HG03066 (cell line): Measurements from ENCODE around the gene NEURL4.
"Not testable (repeated sequence)": the region's sequence is repeated elsewhere in the genome, so short reads cannot be mapped to it uniquely, and the experiment has no call there.

Experiments
- ATAC-seq: cut with Tn5 transposase; IDR thresholded peaks from one replicate; pipeline ENCODE4 v1.9.1; 2021; ENCODE audit warnings: low read depth; ENCODE audit not compliant: unreplicated experiment

The NEURL4 gene

DNA sequence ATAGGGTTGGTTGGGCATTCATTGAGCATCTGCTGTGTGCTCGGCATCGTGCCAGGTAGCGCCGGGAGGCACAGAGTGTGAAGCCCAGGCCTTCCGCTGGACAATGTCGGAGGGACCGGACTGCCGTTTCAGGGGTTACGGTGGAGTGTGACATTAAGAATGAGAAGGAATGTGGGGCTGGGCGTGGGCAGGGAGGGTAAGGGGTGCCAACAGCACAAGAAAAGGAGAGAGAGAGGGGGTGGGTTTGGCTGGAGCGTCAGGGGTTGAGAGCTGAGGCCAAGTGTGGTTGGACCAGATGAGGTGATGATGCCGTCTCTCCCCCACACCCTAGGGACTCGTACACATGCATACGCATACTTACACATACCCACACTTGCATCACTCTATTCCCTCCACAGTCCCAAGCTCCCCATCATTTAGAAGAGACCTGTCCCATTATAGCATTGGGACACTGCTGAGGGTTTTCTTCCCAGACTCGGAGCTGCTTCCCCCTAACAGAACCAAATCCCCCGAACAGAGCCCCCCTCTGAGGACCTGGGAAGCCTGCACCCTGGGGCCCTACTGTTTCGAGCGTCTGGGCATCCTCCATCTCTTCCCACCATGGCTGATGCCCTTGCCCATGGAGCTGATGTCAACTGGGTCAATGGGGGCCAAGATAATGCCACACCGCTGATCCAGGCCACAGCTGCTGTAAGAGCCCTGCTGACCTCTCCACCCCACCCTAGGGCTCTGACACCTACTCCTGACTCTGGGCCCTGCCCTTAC, 19.5 kb upstream of the NEURL4 start:
- no peak for ATAC-seq

DNA sequence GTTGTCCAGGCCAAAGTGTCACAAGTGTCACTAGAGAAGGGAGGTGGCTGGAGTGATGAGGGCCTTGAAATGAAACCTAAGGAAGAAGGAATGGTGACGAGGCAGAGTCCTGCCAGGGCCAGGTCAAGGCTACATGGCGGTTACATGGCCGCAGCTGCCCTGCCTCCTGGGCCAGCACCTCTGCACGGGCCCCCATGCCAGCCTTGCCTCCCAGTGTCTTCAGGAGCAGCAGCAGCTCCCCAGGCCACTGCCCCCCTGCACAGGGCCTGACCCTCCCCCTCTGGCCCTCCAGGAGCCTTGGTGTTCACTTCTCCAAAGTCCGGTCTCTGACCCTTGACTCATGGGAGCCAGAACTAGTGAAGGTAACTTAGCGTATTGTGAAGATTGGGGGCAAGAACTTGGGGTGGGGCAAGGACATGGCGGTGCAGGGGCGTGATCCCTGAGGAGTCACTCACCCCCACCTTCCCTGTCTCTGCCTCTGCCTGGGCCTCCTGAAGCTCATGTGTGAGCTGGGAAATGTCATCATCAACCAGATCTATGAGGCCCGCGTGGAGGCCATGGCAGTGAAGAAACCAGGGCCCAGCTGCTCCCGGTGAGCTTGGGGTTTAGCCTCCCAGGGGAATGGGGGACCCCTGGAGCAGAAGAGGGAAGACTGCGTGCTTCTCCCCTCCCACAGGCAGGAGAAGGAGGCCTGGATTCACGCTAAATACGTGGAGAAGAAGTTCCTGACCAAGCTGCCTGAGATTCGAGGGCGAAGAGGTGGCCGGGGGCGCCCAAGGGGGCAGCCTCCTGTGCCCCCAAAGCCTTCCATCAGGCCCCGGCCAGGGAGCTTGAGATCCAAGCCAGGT, 18.7 kb upstream of the NEURL4 start:
- no peak for ATAC-seq

DNA sequence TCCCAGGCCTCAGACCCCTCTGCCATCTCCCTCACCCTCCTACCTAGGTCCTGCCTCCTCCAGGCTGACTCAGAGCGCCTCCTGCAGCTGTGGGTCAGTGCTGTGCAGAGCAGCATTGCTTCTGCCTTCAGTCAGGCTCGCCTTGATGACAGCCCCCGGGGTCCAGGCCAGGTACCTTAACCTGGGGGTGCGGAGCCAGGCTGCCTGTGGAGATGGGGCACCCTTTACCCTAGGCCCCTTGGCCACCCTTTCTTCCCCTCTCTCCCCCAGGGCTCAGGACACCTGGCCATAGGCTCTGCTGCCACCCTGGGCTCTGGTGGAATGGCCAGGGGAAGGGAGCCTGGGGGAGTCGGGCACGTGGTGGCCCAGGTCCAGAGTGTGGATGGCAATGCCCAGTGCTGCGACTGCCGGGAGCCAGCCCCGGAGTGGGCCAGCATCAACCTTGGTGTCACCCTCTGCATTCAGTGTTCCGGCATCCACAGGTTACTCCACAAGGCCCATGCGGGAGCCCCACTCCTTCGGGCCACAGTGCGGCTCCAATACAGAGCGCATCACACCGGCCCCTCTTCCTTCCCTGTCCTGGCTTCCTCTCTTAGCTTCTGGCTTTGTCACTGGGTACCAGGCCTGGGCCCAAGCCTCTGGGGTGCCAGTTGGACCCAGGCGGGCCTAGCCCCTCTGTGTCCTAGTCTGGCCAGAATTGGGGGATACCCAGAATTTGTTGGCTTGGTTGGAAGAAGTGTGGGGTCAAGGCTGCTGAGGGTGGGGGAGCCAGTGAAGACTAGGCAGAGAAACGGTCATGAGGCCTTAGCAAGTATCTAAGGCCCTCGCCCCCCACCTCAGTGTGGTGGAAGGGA, 17.9 kb upstream of the NEURL4 start:
- ATAC-seq, result no peak

DNA sequence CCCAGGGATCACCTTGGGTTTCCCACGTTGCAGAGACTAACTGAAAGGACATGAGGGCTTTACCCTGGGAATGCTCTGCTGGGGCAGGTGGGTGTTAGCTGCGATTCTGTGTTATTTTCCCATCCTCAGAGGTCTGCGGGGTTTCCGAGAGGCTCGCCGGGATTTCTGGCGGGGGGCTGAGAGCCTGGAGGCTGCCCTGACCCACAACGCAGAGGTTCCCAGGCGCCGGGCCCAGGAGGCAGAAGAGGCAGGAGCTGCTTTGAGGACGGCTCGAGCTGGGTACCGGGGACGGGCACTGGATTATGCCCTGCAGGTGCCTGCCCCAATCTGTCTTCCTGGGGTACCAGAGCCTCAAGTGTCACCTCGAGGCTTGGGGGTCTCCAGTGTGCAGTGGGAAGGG, 14.1 kb upstream of the NEURL4 start:
- ATAC-seq, result no peak

DNA sequence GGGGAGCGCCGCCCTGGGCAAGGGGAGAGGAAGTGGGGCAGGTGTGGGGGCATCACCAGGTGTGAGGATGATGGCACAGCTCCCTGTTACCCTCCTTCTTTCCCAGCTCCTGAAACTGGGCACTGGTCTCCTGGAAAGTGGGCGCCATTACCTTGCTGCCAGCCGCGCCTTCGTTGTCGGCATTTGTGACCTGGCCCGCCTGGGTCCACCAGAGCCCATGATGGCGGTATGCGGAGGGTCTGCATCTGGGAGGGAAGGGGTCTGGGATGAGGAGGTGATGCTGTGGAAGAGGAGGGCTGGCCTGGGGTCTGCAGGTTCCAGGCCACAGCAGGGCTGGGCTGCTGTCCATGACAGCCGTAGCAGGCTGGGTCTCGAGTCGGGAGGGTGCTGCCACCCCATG, 12.7 kb upstream of the NEURL4 start:
- ATAC-seq, result no peak

DNA sequence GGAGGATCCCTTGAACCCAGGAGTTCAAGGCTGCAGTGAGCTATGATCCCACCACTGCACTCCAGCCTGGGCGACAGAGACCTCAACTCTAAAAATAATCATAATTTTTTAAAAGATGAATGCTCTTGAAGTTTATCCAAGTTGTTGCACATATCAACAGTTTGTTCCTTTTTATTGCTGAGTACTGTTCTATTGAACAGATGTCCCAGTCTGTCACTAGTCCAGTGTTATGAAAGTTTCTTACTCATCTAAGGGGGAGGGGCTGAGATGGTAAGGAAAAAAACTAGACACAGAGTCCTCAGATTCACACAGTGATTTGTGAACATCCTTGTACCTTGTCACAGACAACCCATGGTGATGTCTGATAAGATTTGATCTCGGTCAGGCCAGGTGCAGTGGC, 11.0 kb upstream of the NEURL4 start:
- ATAC-seq, result no peak

DNA sequence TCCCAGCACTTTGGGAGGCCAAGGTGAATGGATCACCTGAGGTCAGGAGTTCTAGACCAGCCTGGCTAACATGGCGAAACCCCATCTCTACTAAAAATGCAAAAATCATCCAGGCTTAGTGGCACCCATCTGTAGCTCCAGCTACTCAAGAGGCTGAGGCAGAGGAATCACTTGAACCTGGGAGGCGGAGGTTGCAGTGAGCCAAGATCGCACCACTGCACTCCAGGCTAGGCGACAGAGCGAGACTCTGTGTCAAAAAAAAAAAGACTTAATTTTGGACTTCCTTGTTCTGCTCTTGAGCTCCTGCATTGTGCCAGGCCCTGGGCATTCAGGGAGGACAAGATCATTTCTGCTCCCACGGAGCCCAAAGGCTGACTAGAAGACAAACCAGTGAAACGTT, 8.5 kb upstream of the NEURL4 start:
- ATAC-seq, result not testable (repeated sequence)

DNA sequence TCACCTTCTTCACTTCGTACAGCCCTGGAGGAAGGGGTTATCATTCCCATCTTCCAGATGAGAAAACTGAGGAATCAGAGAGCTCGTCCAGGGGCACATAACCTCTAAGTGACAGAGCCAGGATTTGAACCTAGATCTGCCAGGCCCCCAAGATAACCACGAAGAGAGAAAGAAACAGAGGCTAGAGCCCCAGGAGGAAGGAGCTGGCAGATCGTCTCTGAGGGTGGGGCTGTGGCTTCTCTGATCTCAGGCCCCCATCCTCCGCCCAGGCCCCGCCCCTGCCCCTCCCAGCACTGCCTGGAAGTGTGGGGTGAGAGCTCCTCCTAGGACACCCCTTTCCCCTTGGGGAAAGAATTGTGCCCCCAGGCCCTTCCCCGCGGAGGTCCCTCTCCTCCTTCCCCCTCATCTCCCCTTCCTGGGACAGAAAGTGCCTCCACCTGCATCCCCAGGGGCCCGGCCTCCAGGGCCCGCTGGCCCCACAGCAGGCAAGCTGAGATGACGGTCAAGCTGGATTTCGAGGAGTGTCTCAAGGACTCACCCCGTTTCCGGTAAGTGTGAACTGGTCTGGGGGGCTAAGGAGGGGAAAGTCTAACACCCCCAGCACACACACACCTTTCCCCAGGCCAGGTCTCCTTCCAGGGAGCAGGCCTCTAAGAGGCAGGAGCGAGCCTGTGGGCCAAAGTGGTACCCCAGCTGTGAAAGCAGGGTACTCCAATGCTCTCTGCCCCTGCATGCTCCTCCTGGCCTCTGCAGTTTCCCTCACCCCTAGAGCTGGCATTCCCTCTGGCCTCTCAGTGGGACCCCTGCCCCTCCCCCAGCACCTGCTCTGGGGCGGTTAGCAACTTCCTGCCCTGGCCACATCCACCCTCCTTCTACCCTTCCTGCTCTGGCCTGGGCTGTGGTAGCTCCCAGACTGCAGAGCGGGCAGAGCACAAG, 7.4 kb upstream of the NEURL4 start, which contains the start of gene ACAP1:
Gene ACAP1 (plus strand): TSS at position 290 of the 936 bp plus-strand sequence. CDS start 206 bp downstream, at position 496.
- ATAC-seq, result peak; percentile 58

DNA sequence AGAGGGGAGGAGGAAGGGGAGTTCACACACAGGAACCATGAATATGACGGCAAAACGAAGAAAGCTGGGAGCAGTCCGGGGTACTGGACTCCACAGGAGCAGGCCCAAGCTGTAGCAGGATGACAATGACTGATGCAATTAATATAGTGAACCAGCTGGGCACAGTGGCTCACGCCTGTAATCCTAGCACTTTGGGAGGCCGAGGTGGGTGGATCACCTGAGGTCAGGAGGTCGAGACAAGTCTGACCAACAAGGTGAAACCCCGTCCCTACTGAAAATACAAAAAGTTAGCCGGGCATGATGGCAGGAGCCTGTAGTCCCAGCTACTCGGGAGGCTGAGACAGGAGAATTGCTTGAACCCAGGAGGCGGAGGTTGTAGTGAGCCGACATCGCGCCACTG, 6.6 kb upstream of the NEURL4 start:
- not testable (repeated sequence) for ATAC-seq

DNA sequence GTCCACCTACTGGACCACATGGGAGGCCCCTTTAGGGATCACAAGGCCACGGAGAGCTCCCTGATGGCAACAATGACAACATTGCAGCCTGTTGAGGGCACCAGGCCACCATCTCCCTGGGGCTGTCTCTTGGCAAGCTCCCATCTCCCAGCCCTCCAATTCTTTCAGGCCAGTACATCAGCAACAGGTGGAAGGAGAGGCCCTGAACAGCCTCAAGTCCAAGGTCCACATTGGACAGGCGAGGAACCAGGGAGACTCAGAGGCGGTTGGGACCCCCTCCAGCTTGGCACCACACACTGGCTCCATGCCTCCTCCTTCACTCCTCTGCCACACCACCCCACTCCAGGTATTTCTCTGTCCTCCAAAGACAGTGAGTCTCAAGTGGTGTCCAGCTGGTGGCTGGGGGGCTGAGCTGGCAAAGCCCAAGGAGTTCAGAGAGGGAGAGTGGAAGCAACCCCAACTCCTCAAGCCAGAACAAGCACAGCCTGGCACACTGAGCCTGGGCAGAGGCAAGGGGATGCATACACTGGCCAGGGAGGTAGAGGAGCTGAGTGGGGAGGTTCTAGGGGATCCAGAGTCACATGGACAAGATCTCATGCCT, 5.9 kb upstream of the NEURL4 start:
- ATAC-seq, result no peak

DNA sequence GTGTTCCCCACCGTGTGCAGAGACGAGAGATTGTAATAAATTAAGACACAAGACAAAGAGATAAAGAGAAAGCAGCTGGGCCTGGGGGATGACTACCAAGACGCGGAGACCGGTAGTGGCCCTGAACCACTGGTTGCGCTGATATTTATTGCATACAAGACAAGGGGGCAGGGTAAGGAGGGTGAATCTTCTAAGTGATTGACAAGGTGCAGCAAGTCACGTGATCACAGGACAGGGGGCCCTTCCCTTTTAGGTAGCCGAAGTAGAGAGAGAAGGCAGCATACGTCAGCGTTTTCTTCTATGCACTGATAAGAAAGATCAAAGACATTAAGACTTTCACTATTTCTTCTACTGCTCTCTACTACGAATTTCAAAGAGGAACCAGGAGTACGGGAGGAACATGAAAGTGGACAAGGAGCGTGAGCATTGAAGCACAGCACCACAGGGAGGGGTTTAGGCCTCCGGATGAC, 3.5 kb upstream of the NEURL4 start:
- ATAC-seq, result not testable (repeated sequence)

DNA sequence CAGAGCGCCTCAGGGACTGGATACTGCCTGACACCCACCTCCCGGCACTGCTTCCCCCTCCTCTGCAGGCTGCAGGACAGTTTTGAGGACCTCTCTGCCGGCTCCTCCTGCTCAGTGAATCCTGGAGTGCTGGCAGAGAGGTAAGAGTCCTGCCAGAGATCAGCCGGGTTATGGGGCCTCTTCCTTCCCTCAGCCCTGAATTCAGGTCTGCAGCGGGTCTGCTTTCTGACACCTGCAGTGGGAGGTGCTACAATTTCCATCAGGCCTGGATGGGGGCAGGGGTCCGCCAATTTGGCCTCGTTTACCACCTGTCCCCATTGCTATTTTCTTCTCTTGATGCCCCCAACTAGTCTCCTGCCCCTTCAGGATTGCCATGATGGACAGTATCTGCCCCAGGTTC, 3.0 kb upstream of the NEURL4 start:
- no peak for ATAC-seq

DNA sequence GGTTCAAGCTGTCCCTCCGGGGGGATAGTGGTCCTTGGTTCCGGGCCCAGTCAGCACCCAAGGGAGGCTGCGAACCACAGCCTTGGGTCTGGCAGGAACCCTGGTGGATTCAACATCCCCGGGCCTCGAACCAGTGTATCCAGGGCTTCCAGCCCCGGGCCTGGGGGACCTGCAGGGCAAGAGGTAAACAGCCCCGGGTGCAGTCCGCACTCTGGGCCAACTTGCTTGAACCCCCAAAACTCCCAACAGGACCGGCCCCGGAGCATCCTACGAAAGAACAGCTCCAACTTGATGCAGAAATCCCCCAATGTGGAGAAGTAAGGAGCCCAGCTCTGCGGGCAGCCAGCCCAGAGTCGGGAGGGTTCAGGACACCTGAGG, 1.5 kb upstream of the NEURL4 start:
- ATAC-seq, result no peak

DNA sequence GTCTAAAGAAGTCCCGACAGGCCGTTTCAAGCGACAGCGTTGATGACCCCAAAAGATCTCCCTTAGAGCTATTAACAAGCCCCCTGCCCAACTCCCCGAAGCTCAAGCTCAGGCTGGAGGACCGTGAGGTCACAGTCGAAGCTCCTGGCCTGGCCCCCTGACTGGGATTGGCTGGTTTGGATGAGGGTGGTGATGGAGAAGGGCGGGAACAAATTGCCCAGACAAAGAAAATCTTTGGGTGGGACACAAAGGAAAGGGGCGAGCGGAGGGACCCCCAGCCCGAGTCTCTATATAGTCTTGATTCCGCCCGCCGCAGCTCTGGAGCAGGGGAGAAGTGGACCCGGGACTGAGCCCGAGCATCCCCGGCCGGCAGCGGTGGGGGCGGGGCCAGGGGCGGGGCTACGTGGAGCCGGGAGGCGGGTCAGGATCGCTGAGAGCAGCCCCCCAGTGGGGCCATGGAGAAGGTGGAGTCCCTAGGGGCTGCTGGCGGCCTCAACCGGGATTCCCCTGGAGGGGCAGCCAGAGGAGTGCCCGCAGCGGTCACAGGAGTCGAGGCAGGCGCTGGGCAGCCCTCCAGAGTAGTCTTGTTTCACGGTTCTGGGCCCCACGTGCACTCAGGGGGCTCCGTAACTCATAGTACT, 982 bp upstream of the NEURL4 start:
- ATAC-seq, result peak; percentile 39

DNA sequence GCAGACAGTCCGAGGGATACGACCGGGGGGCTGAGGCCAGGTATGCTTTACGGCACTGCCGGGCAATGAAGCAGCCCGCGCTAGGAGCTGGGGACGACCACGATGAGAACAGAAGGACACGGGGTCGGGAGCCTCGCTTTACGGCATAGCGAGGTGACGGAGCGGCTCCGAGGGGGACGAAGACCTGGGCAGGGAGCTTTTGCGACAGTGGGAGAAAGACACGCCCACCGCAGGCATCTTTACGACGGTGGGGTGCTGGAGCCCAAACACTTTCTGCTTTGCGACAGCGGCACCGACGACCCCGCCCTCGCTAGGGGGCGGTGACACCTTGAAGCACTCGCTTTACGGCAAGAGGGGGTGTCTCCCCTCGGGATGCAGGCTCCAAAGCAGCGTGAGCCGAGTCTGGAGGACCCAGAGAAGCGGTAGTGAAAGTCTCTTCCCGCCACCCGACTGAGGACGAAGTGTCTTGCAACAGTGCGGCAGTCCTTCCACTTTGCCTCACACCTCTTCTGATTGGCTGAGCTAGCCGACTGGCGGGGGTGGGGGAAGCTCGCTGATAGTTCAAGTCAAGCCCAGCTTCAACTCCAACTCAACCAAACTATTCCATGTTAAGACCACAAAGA, 350 bp upstream of the NEURL4 start:
- peak; percentile 53 for ATAC-seq

DNA sequence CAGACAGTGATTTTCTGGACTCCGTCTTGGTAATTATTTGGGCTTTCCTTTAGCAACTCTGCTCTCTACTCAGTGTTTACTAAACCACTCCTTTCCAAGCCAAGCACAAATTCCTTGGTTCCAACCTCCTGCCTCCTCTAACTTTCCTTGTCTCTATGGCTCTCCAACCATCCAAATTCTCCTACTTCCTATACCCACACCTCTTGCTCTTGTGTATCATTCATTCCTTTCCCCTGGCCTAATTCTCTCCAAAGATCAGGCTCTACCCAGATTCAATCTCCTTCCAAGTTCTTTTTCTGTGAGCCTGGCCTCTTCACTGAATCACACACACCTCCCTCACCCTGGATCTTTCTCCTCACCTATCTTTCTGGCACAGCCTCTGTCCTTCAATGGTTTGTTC, 1.1 kb downstream of the NEURL4 start:
- ATAC-seq, result no peak

DNA sequence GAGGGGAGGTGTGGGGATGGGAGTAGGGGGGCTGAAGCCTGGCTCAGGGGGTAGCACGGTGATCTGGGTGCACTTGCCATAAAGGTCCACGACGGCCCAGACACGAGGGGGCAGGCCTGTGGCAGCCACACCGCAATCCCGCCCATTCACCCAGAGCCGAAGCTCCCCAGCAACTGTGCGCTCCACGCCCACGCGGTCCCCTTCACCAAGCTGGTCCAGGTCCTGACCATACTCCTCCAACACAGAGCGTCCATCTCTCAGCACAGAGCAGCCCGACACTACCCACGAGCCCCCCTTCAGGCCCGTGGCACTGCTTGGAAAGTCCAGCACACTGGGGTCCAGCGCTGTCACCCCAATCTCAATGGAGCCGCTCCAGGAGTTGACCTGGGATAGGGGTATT, 1.6 kb downstream of the NEURL4 start:
- ATAC-seq, result no peak

DNA sequence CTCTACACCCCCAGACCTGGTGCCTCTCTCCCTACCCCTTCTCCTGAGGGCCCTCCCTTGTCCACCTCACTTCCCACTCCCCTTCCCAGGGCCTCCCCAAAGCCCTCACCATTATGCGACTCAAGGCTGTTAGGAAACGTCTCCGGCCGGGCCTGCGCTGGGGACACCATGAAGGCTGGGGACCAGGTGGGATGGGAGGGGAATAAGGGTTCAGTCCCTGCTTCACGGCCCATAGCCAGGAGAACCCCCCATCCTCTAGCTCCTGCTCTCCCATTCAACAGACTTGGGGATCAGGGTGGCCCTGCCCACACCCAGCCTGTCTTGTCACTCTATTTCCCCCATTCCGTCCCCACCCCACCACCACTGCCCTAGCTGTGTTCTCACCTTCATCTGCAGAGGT, 2.1 kb downstream of the NEURL4 start:
- no peak for ATAC-seq
